ENCODE data around the gene CENPW.

Gene CENPW

DNA sequence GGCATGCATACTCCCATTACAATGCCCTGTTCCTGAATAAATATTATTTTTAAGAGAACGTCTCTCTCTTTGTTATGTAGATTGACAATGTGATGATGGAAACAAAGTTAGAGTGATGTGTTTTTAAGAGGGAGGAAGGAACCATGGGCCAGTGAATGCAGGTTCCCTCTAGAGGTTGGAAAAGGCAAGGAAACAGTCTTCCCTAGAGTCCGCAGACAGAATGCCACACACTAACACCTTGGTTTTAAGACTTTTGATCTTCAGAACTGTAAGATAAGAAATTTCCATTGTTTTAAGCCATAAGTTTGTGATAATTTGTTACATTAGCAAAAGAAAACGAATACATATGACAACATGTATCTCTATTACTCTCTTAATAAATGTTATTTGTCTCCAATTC lies 4.7 kb upstream of the CENPW start:
- Histone ChIP-seq H3K27me3 (ENCODE audit: insufficient read depth, low read depth, severe bottlenecking) (no peaks in the 10 kb centered on the region), H3K27ac (no peak overlapping the region), H3K9me3 (ENCODE audit: severe bottlenecking) (no peaks in the 10 kb centered on the region), H3K4me3 (ENCODE audit: low read depth, low read length) (no peak overlapping the region), H3K36me3 (no peaks in the 10 kb centered on the region)
- TF ChIP-seq, protein P1, sequence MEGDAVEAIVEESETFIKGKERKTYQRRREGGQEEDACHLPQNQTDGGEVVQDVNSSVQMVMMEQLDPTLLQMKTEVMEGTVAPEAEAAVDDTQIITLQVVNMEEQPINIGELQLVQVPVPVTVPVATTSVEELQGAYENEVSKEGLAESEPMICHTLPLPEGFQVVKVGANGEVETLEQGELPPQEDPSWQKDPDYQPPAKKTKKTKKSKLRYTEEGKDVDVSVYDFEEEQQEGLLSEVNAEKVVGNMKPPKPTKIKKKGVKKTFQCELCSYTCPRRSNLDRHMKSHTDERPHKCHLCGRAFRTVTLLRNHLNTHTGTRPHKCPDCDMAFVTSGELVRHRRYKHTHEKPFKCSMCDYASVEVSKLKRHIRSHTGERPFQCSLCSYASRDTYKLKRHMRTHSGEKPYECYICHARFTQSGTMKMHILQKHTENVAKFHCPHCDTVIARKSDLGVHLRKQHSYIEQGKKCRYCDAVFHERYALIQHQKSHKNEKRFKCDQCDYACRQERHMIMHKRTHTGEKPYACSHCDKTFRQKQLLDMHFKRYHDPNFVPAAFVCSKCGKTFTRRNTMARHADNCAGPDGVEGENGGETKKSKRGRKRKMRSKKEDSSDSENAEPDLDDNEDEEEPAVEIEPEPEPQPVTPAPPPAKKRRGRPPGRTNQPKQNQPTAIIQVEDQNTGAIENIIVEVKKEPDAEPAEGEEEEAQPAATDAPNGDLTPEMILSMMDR (IDR thresholded peaks at IDR 0.05; ENCODE audit: low read depth, low read length): 0 out of 2 replicates have a peak, but pooled peaks have one; percentile 32
- DNase-seq: no peak

DNA sequence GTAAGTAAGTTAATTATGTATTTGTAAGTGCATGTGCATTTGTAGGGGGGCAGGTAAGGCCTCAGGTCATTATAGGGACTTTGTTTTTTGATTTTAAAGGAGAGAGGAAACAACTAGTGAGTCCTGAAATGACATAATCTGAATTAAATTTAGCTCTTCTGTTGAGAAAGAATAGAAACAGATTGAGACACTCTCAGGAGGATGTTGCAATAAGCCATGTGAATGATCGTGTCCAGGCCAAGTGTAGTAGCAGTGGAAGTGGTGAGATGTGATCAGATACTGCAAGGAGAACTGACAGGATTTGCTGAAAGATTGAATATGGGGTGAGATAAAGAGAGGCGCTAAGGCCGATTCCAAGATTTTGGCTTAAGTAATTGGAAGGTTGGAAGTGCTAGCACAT lies 2.6 kb upstream of the CENPW start:
- no peak overlapping the region for H3K4me3 ChIP-seq (ENCODE audit: low read depth, low read length)
- no peaks in the 10 kb centered on the region for H3K27me3 ChIP-seq (ENCODE audit: insufficient read depth, low read depth, severe bottlenecking)
- TF ChIP-seq, protein P1 (IDR thresholded peaks at IDR 0.05; ENCODE audit: low read depth, low read length): no peak
- no peak overlapping the region for H3K27ac ChIP-seq
- H3K9me3 ChIP-seq (ENCODE audit: severe bottlenecking): no peaks in the 10 kb centered on the region
- DNase-seq: no peak
- no peaks in the 10 kb centered on the region; the same call in 1 of the 2 replicates for H3K36me3 ChIP-seq

DNA sequence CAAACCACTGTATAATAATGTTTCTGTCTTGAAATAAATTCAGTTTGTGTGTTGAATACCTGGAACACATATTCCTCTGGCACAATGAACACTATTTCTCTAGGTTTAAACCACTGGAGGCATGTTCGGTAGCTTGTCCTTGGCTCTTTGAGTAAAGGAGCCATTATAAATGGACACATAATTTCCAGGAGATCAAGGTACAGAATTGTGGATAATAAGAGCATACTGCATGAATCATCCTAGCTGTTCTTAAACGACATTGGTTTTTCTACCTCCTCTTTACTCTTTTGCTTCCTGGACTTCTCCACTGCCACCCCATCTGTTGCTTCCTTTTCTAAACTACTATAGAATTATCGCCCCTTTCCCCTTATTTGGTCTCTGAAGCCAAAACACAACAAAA lies 1.2 kb downstream of the CENPW start:
- Histone ChIP-seq H3K36me3 (no peaks in the 10 kb centered on the region; the same call in 1 of the 2 replicates), H3K27me3 (ENCODE audit: insufficient read depth, low read depth, severe bottlenecking) (no peaks in the 10 kb centered on the region), H3K27ac (no peak overlapping the region), H3K4me3 (ENCODE audit: low read depth, low read length) (peak overlapping the region; percentile 70), H3K9me3 (ENCODE audit: severe bottlenecking) (no peaks in the 10 kb centered on the region)
- no peak for DNase-seq
- TF ChIP-seq, protein P1 (IDR thresholded peaks at IDR 0.05; ENCODE audit: low read depth, low read length): no peak

DNA sequence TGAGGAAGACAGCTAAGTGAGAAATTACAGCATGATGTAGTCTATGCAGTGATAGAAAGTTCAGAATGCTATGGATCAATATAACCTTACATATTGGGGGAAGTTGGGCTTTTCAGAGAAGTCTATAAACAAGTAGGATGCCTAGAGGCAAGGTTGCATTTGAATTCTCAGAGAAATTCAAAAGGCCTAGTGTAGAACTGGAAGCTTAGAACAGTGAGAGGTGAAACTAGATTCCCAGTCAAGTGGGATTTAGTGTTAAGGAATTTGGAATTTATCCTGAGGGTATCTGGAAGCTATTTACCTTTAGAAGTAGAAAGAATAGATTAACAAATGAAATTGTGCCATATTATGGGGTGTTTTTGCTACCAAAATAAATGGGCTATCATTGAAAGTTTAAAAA lies 4.3 kb downstream of the CENPW start:
- Histone ChIP-seq H3K9me3 (ENCODE audit: severe bottlenecking) (no peaks in the 10 kb centered on the region), H3K27me3 (ENCODE audit: insufficient read depth, low read depth, severe bottlenecking) (no peaks in the 10 kb centered on the region), H3K36me3 (peaks cover 9% of the 10 kb centered on the region), H3K27ac (no peak overlapping the region), H3K4me3 (ENCODE audit: low read depth, low read length) (no peak overlapping the region)
- TF ChIP-seq, protein P1 (IDR thresholded peaks at IDR 0.05; ENCODE audit: low read depth, low read length): no peak
- DNase-seq: no peak

DNA sequence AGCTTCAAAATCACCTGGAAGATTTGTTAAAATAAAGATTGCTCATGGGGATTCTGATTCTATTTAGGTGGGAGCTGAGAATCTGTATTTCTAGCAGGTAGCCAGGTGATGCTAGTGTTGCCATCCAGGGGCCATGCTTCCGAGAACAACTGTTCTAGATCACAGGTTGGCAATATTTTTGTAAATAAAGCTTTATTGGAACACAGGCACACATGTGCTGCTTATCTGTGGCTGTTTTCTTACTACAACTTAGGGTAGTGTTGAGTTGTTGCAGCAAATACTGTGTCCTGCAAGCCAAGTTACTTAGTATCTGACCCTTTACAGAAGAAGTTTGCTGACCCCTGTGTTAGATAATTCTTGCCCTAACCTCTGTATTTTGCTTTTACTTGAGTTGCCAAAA lies 12.0 kb downstream of the CENPW start:
- no peak for DNase-seq
- TF ChIP-seq, protein P1 (IDR thresholded peaks at IDR 0.05; ENCODE audit: low read depth, low read length): no peak
- peaks cover 10% of the 10 kb centered on the region; the same call in 1 of the 2 replicates for H3K36me3 ChIP-seq

DNA sequence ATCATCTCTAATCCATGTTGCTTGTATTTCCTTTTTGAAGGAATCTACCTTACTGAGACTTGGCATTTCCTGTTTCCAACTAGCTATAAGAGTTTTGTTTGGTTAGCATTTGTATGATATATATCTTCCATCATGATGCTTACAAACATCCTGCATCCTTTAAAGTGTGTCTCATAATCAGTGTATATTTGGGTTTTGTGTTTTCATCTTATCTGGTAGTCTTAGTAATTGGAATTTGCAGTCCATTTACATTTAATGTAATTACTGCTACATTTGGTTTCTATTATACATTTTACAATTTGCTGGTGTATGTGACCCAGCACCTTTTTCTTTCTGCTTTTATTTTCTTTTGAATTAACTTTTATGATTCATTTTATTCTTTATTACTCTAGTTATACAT lies 12.6 kb downstream of the CENPW start:
- no peak for DNase-seq
- Histone ChIP-seq H3K27me3 (ENCODE audit: insufficient read depth, low read depth, severe bottlenecking) (no peaks in the 10 kb centered on the region), H3K27ac (no peak overlapping the region), H3K4me3 (ENCODE audit: low read depth, low read length) (no peak overlapping the region), H3K9me3 (ENCODE audit: severe bottlenecking) (no peaks in the 10 kb centered on the region), H3K36me3 (peaks cover 10% of the 10 kb centered on the region; the same call in 1 of the 2 replicates)
- TF ChIP-seq, protein P1 (IDR thresholded peaks at IDR 0.05; ENCODE audit: low read depth, low read length): no peak

More for the DNA sequence above, 12.0 kb downstream of the CENPW start:
- Histone ChIP-seq H3K27me3 (ENCODE audit: insufficient read depth, low read depth, severe bottlenecking) (no peaks in the 10 kb centered on the region), H3K4me3 (ENCODE audit: low read depth, low read length) (no peak overlapping the region), H3K9me3 (ENCODE audit: severe bottlenecking) (no peaks in the 10 kb centered on the region), H3K27ac (no peak overlapping the region)

Data from WERI-Rb-1 (cell line).